Peyer's patch (tissue), 4 donors: ENCODE measurements around the gene CPD.
"Not testable (repeated sequence)": the region's sequence is repeated elsewhere in the genome, so short reads cannot be mapped to it uniquely, and the experiment has no call there.

ENCODE experiments used
- POLR2A ChIP-seq, 2 donors: fragments of 450-650 bp; IDR thresholded peaks; one replicate each; pipeline ENCODE4 v1.5.1; 2017; ENCODE audit warnings: antibody characterized with exemption in 2 of 2, mild to moderate bottlenecking in 2 of 2, moderate library complexity in 2 of 2
- TF ChIP-seq, protein P1 (sequence below), 6 experiments: fragments of 450-650 bp in 4 of 6; fragments of 200-600 bp in 2 of 6; sonication (generic) in 1 of 6; IDR thresholded peaks; one replicate each; pipeline ENCODE4 v1.5.1; 2017 to 2019; ENCODE audit warnings: antibody characterized with exemption in 6 of 6, mild to moderate bottlenecking in 3 of 6, moderate library complexity in 1 of 6

- TF ChIP-seq, protein P1, sequence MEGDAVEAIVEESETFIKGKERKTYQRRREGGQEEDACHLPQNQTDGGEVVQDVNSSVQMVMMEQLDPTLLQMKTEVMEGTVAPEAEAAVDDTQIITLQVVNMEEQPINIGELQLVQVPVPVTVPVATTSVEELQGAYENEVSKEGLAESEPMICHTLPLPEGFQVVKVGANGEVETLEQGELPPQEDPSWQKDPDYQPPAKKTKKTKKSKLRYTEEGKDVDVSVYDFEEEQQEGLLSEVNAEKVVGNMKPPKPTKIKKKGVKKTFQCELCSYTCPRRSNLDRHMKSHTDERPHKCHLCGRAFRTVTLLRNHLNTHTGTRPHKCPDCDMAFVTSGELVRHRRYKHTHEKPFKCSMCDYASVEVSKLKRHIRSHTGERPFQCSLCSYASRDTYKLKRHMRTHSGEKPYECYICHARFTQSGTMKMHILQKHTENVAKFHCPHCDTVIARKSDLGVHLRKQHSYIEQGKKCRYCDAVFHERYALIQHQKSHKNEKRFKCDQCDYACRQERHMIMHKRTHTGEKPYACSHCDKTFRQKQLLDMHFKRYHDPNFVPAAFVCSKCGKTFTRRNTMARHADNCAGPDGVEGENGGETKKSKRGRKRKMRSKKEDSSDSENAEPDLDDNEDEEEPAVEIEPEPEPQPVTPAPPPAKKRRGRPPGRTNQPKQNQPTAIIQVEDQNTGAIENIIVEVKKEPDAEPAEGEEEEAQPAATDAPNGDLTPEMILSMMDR (IDR thresholded peaks at IDR 0.05) = not testable (repeated sequence)
- TF ChIP-seq POLR2A (IDR thresholded peaks at IDR 0.05) = not testable (repeated sequence)
These were observed 67.9 kb downstream of the CPD start for GRCh38 chr17:30446640-30447039.
